HEK293T (cell line): ENCODE data around the gene RNF225.

ENCODE experiments used
- CTCF ChIA-PET: fragments of 350-600 bp; formaldehyde crosslinking; extraction: SDS; loops from one replicate; lab custom pipeline; 2021; ENCODE audit warnings: antibody characterized with exemption, inconsistent platforms; lab: Yijun Ruan, JAX
- POLR2A ChIA-PET: fragments of 350-600 bp; formaldehyde crosslinking; extraction: SDS; loops from one replicate; lab custom pipeline; 2020; ENCODE audit warnings: antibody characterized with exemption, inconsistent platforms; lab: Yijun Ruan, JAX
- DNase-seq: peaks from one replicate; pipeline ENCODE4 v3.0.0; 2012; ENCODE audit warnings: mixed read lengths; ENCODE audit errors: extremely low spot score
- ARNT ChIP-seq: fragments of 450-650 bp; IDR thresholded peaks from 2 replicates; pipeline ENCODE4 v1.6.1; 2017; ENCODE audit warnings: mild to moderate bottlenecking
- BHLHE40 ChIP-seq: fragments of 450-650 bp; IDR thresholded peaks from 2 replicates; pipeline ENCODE4 v1.6.1; 2016; ENCODE audit warnings: mild to moderate bottlenecking, moderate library complexity, borderline replicate concordance
- CTBP1 ChIP-seq: fragments of 450-650 bp; IDR thresholded peaks from 2 replicates; pipeline ENCODE4 v1.6.1; 2016; ENCODE audit warnings: borderline replicate concordance
- ELF4 ChIP-seq: fragments of 450-650 bp; IDR thresholded peaks from 2 replicates; pipeline ENCODE4 v1.6.1; 2017; ENCODE audit warnings: antibody characterized with exemption
- FOXA1 ChIP-seq: fragments of 450-650 bp; IDR thresholded peaks from 2 replicates; pipeline ENCODE4 v1.6.1; 2016; ENCODE audit warnings: mild to moderate bottlenecking
- FOXK2 ChIP-seq: fragments of 450-650 bp; IDR thresholded peaks from 2 replicates; pipeline ENCODE4 v1.6.1; 2016; ENCODE audit warnings: mild to moderate bottlenecking
- FOXM1 ChIP-seq: fragments of 450-650 bp; IDR thresholded peaks from 2 replicates; pipeline ENCODE4 v1.6.1; 2017; ENCODE audit warnings: mild to moderate bottlenecking, borderline replicate concordance
- HDGF ChIP-seq: fragments of 450-650 bp; IDR thresholded peaks from 2 replicates; pipeline ENCODE4 v1.6.1; 2017; ENCODE audit warnings: antibody characterized with exemption, borderline replicate concordance
- L3MBTL2 ChIP-seq: fragments of 450-650 bp; conservative IDR thresholded peaks from 2 replicates; pipeline ENCODE4 v1.6.1; 2016; ENCODE audit warnings: mild to moderate bottlenecking
- LEF1 ChIP-seq: fragments of 450-650 bp; IDR thresholded peaks from 2 replicates; pipeline ENCODE4 v1.6.1; 2017; ENCODE audit warnings: mild to moderate bottlenecking, borderline replicate concordance
- NFRKB ChIP-seq: fragments of 450-650 bp; IDR thresholded peaks from 2 replicates; pipeline ENCODE4 v1.6.1; 2016; ENCODE audit warnings: mild to moderate bottlenecking, moderate library complexity
- SP1 ChIP-seq: fragments of 450-650 bp; IDR thresholded peaks from 2 replicates; pipeline ENCODE4 v1.6.1; 2017
- SUZ12 ChIP-seq: fragments of 450-650 bp; IDR thresholded peaks from 2 replicates; pipeline ENCODE4 v1.6.1; 2016; ENCODE audit warnings: mild to moderate bottlenecking
- TARDBP ChIP-seq: fragments of 450-650 bp; IDR thresholded peaks from 2 replicates; pipeline ENCODE4 v1.6.1; 2016
- ZNF384 ChIP-seq: fragments of 450-650 bp; IDR thresholded peaks from 2 replicates; pipeline ENCODE4 v1.6.1; 2016
- TF ChIP-seq, protein P1 (sequence below): fragments of 450-650 bp; IDR thresholded peaks from 2 replicates; pipeline ENCODE4 v1.6.1; 2016

Gene RNF225

GRCh38 chr19:58396691-58397532 is 1.5 kb downstream of the RNF225 start:
- TF ChIP-seq NFRKB (no peak), HDGF (no peak), L3MBTL2 (no peak)
- POLR2A ChIA-PET, result interaction anchor here (1.0 kb wide), 1 partner anchor 122 kb away, joined by 3 read pairs; the partner anchor contains the start of gene ZBTB45
- DNase-seq, result no peak
- CTCF ChIA-PET, result no interaction called here

DNA sequence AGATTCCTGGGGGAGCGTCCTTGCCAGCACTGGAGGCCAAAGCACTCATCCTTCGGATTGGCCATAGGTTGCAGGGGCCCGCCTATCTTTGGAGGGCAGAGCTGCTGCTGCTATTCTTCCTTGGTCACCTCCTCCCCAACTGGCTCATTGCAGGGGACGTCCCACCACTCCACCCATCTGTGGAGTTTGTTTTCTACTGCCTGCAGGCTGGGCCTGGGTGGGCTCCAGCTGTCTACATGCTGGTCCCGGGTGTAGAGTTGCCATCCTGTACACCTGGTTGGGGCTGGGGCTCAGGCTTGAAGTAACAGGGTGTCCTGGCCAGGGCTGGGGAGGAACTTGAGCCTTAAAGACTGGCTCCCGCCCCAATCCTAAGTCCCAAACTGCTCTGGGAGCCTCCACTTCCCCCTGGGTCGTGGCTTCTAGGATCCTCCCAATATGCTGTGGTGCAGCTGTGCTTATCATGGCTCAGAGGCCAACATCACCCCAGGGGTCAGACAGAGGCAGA is 2.1 kb downstream of the RNF225 start:
- ChIA-PET POLR2A (interaction anchor here (1.0 kb wide), 1 partner anchor 122 kb away, joined by 3 read pairs; the partner anchor contains the start of gene ZBTB45), CTCF (no interaction called here)
- TF ChIP-seq ARNT (no peak), FOXM1 (no peak), TARDBP (no peak), BHLHE40 (no peak)
- no peak for DNase-seq

- no peak for DNase-seq
- ChIA-PET POLR2A (interaction anchor here (1.0 kb wide), 1 partner anchor 121 kb away, joined by 3 read pairs; the partner anchor contains the start of gene ZBTB45), CTCF (no interaction called here)
- TF ChIP-seq BHLHE40, result no peak
- no peak for TF ChIP-seq ARNT
- no peak for TF ChIP-seq FOXK2
- no peak for TF ChIP-seq ZNF384
Observed at GRCh38 chr19:58398087-58398486, 2.6 kb downstream of the RNF225 start.

- ChIA-PET POLR2A (no interaction called here), CTCF (no interaction called here)
- TF ChIP-seq CTBP1 (no peak), ELF4 (no peak), NFRKB (no peak), HDGF (no peak), ZNF384 (no peak), LEF1 (no peak), FOXM1 (no peak)
- TF ChIP-seq, protein P1, sequence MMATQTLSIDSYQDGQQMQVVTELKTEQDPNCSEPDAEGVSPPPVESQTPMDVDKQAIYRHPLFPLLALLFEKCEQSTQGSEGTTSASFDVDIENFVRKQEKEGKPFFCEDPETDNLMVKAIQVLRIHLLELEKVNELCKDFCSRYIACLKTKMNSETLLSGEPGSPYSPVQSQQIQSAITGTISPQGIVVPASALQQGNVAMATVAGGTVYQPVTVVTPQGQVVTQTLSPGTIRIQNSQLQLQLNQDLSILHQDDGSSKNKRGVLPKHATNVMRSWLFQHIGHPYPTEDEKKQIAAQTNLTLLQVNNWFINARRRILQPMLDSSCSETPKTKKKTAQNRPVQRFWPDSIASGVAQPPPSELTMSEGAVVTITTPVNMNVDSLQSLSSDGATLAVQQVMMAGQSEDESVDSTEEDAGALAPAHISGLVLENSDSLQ, result no peak
- DNase-seq, result no peak
Observed at GRCh38 chr19:58398545-58398944, 3.1 kb downstream of the RNF225 start.

- TF ChIP-seq L3MBTL2 (no peak), ARNT (no peak), ZNF384 (no peak), CTBP1 (no peak), FOXK2 (no peak), NFRKB (no peak), HDGF (no peak), FOXM1 (no peak), BHLHE40 (no peak), SUZ12 (no peak), TARDBP (no peak), SP1 (no peak), FOXA1 (no peak)
- TF ChIP-seq, protein P1, result no peak
- ChIA-PET CTCF (no interaction called here), POLR2A (no interaction called here)
- no peak for DNase-seq
Observed at GRCh38 chr19:58399903-58400302, 4.4 kb downstream of the RNF225 start.

GRCh38 chr19:58400316-58400915 is 5.0 kb downstream of the RNF225 start:
- POLR2A ChIA-PET, result no interaction called here
- DNase-seq, result no peak
- CTCF ChIA-PET, result no interaction called here
- TF ChIP-seq LEF1 (no peak), FOXK2 (no peak), L3MBTL2 (no peak), ZNF384 (no peak), ELF4 (no peak), TARDBP (no peak), CTBP1 (no peak), ARNT (no peak), HDGF (no peak), FOXM1 (no peak), FOXA1 (no peak), SP1 (no peak), NFRKB (no peak)
- TF ChIP-seq, protein P1, result no peak
